ENCODE results near the gene IFI27L2. TPM values are rescaled to one million over a fixed set of nuclear protein-coding genes. Genes with fewer than 3 reads are reported as not detected.

The IFI27L2 gene
- 93.0 TPM for total RNA-seq
- long read RNA-seq, transcript IFI27L2-204 (3 exons, 516 nt): minor isoform, 11 of 46 reads
- long read RNA-seq, transcript IFI27L2-201 (4 exons, 511 nt): major isoform, 34 of 46 reads
- long read RNA-seq, partial matches to known transcripts: 0 of 46 reads
- long read RNA-seq, other reads (novel, unspliced or antisense): 1 of 46 reads

GRCh38 chr14:94129111-94129757 is at the start of gene IFI27L2:
Gene IFI27L2, minus strand, starts transcription at chr14:94129604. Its CDS starts 40 bp downstream, at chr14:94129564.
- DNase-seq (ENCODE audit: low spot score): peak; percentile 88
- intact Hi-C loops (cut with DNase I): loop anchor here (2.0 to 5.0 kb wide), 2 partner anchors 14 to 47 kb away; partner anchors contain the start of genes DDX24 and IFI27L1

- intact Hi-C loops (cut with DNase I): loop anchor here (5.0 kb wide), 2 partner anchors 41 to 141 kb away; no protein-coding TSS in a partner anchor
- no peak for DNase-seq (ENCODE audit: low spot score)
Observed at GRCh38 chr14:94177806-94178205, 48.4 kb upstream of the IFI27L2 start.

GRCh38 chr14:94176808-94177207 is 47.4 kb upstream of the IFI27L2 start:
- intact Hi-C loops (cut with DNase I): loop anchor here (5.0 kb wide), 2 partner anchors 40 to 140 kb away; no protein-coding TSS in a partner anchor
- no peak for DNase-seq (ENCODE audit: low spot score)

GRCh38 chr14:94175747-94176146 is 46.3 kb upstream of the IFI27L2 start:
- no peak for DNase-seq (ENCODE audit: low spot score)
- intact Hi-C loops (cut with DNase I): loop anchor here (5.0 kb wide), 2 partner anchors 38 to 138 kb away; no protein-coding TSS in a partner anchor

GRCh38 chr14:94175011-94175745 is 45.8 kb upstream of the IFI27L2 start:
- DNase-seq (ENCODE audit: low spot score): no peak
- intact Hi-C loops (cut with DNase I): loop anchor here (5.0 kb wide), 2 partner anchors 38 to 138 kb away; no protein-coding TSS in a partner anchor

- DNase-seq (ENCODE audit: low spot score): no peak
- intact Hi-C loops (cut with DNase I): loop anchor here (5.0 kb wide), 2 partner anchors 37 to 137 kb away; no protein-coding TSS in a partner anchor
Observed at GRCh38 chr14:94174604-94175010, 45.2 kb upstream of the IFI27L2 start.

GRCh38 chr14:94173885-94174603 is 44.6 kb upstream of the IFI27L2 start, which contains the start of gene PPP4R4:
Gene PPP4R4, plus strand, starts transcription at chr14:94174322. Its CDS starts 144 bp downstream, at chr14:94174466.
- DNase-seq (ENCODE audit: low spot score): peak; percentile 91
- intact Hi-C loops (cut with DNase I): no loop called here

GRCh38 chr14:94173471-94173884 is 44.1 kb upstream of the IFI27L2 start:
- DNase-seq (ENCODE audit: low spot score): no peak
- intact Hi-C loops (cut with DNase I): no loop called here

- DNase-seq (ENCODE audit: low spot score): no peak
- intact Hi-C loops (cut with DNase I): no loop called here
Observed at GRCh38 chr14:94172545-94172944, 43.1 kb upstream of the IFI27L2 start.

GRCh38 chr14:94171208-94171607 is 41.8 kb upstream of the IFI27L2 start:
- no peak for DNase-seq (ENCODE audit: low spot score)
- intact Hi-C loops (cut with DNase I): no loop called here

GRCh38 chr14:94170136-94170535 is 40.7 kb upstream of the IFI27L2 start:
- intact Hi-C loops (cut with DNase I): no loop called here
- DNase-seq (ENCODE audit: low spot score): no peak

- intact Hi-C loops (cut with DNase I): no loop called here
- DNase-seq (ENCODE audit: low spot score): no peak
Observed at GRCh38 chr14:94165744-94166143, 36.3 kb upstream of the IFI27L2 start.

GRCh38 chr14:94164685-94165431 is 35.5 kb upstream of the IFI27L2 start:
- intact Hi-C loops (cut with DNase I): no loop called here
- DNase-seq (ENCODE audit: low spot score): no peak

- DNase-seq (ENCODE audit: low spot score): no peak
- intact Hi-C loops (cut with DNase I): no loop called here
Observed at GRCh38 chr14:94163796-94164195, 34.4 kb upstream of the IFI27L2 start.

GRCh38 chr14:94162466-94162865 is 33.1 kb upstream of the IFI27L2 start:
- intact Hi-C loops (cut with DNase I): no loop called here

GRCh38 chr14:94161981-94162380 is 32.6 kb upstream of the IFI27L2 start:
- DNase-seq (ENCODE audit: low spot score): no peak
- intact Hi-C loops (cut with DNase I): no loop called here

More at GRCh38 chr14:94162466-94162865, 33.1 kb upstream of the IFI27L2 start:
- no peak for DNase-seq (ENCODE audit: low spot score)

GRCh38 chr14:94161058-94161457 is 31.7 kb upstream of the IFI27L2 start:
- intact Hi-C loops (cut with DNase I): no loop called here
- DNase-seq (ENCODE audit: low spot score): no peak

- no peak for DNase-seq (ENCODE audit: low spot score)
- intact Hi-C loops (cut with DNase I): no loop called here
Observed at GRCh38 chr14:94158239-94158883, 29.0 kb upstream of the IFI27L2 start.

Measured in cardiac septum (tissue), 1 donor.